HEK293 (cell line): ENCODE results near the gene SPRY1.

Experiments
- CTCF ChIA-PET: fragments of 350-600 bp; formaldehyde crosslinking; extraction: SDS; loops from one replicate; lab custom pipeline; 2021; ENCODE audit warnings: antibody characterized with exemption; lab: Yijun Ruan, JAX
- POLR2A ChIA-PET: fragments of 300-600 bp; formaldehyde crosslinking; extraction: SDS; loops from one replicate; lab custom pipeline; 2020; ENCODE audit warnings: antibody characterized with exemption, inconsistent platforms; lab: Yijun Ruan, JAX
- H3K27ac ChIP-seq: fragments of 200-500 bp; sonication (Bioruptor generic); 2 replicates; pipeline ENCODE4 v1.5.1; 2014; ENCODE audit warnings: low read depth, low read length, control low read depth, inconsistent platforms; ENCODE audit errors: extremely low read depth
- H3K36me3 ChIP-seq, 2 experiments: fragments of 200-500 bp in 1 of 2; sonication (Bioruptor generic) in 1 of 2; 1 replicate in 1 of 2; 2 replicates in 1 of 2; pipeline ENCODE4 v1.5.1; 2014 to 2017; ENCODE audit warnings: inconsistent platforms in 2 of 2, low read length in 2 of 2; ENCODE audit not compliant: control insufficient read depth in 2 of 2, insufficient read depth in 1 of 2
- H3K4me1 ChIP-seq: fragments of 200-500 bp; sonication (Bioruptor generic); 2 replicates; pipeline ENCODE4 v1.5.1; 2014; ENCODE audit warnings: mild to moderate bottlenecking, low read length, inconsistent platforms; ENCODE audit not compliant: control insufficient read depth, insufficient read depth
- H3K4me3 ChIP-seq: 2 replicates; pipeline ENCODE4 v1.5.1; 2011; ENCODE audit warnings: low read depth, mild to moderate bottlenecking, control low read depth, low read length, moderate library complexity
- H3K9me3 ChIP-seq: fragments of 200-500 bp; sonication (Bioruptor generic); 2 replicates; pipeline ENCODE4 v1.5.1; 2014; ENCODE audit warnings: low read depth, low read length, inconsistent platforms; ENCODE audit not compliant: control insufficient read depth, insufficient read depth
- AEBP2 ChIP-seq: fragments of 450-650 bp; formaldehyde crosslinking; IDR thresholded peaks from 2 replicates; pipeline ENCODE4 v1.5.1; 2016; ENCODE audit warnings: missing biosample characterization, missing genetic modification characterization, borderline replicate concordance
- CTCF ChIP-seq: fragments of 450-650 bp; formaldehyde crosslinking; IDR thresholded peaks from 2 replicates; pipeline ENCODE4 v1.5.1; 2016; ENCODE audit warnings: missing biosample characterization, missing genetic modification characterization
- HOXC10 ChIP-seq: sonication (generic); formaldehyde crosslinking; IDR thresholded peaks from 2 replicates; pipeline ENCODE4 v1.8.1; 2023; ENCODE audit warnings: mild to moderate bottlenecking, missing genetic modification reagents
- MZF1 ChIP-seq: fragments of 450-650 bp; formaldehyde crosslinking; IDR thresholded peaks from 2 replicates; pipeline ENCODE4 v1.5.1; 2017; ENCODE audit warnings: missing biosample characterization, missing genetic modification characterization, borderline replicate concordance
- PATZ1 ChIP-seq: fragments of 450-650 bp; formaldehyde crosslinking; IDR thresholded peaks from 2 replicates; pipeline ENCODE4 v1.5.1; 2016; ENCODE audit warnings: missing biosample characterization, missing genetic modification characterization
- SCRT1 ChIP-seq: fragments of 450-650 bp; formaldehyde crosslinking; IDR thresholded peaks from 2 replicates; pipeline ENCODE4 v1.5.1; 2016; ENCODE audit warnings: missing biosample characterization, missing genetic modification characterization, borderline replicate concordance
- ZBTB26 ChIP-seq: fragments of 450-650 bp; formaldehyde crosslinking; optimal IDR thresholded peaks from 2 replicates; pipeline ENCODE3; 2016; ENCODE audit warnings: missing biosample characterization, mild to moderate bottlenecking, missing genetic modification characterization
- ZBTB7A ChIP-seq: fragments of 450-650 bp; formaldehyde crosslinking; IDR thresholded peaks from 2 replicates; pipeline ENCODE4 v1.5.1; 2016; ENCODE audit warnings: low read depth, missing biosample characterization, missing genetic modification characterization
- ZNF157 ChIP-seq: fragments of 450-650 bp; formaldehyde crosslinking; IDR thresholded peaks from 2 replicates; pipeline ENCODE4 v1.5.1; 2016; ENCODE audit warnings: missing biosample characterization, missing genetic modification characterization
- ZNF2 ChIP-seq: fragments of 450-650 bp; formaldehyde crosslinking; IDR thresholded peaks from 2 replicates; pipeline ENCODE4 v1.5.1; 2016; ENCODE audit warnings: missing biosample characterization, missing genetic modification characterization
- ZNF239 ChIP-seq: fragments of 450-650 bp; formaldehyde crosslinking; IDR thresholded peaks from 2 replicates; pipeline ENCODE4 v1.5.1; 2016; ENCODE audit warnings: missing biosample characterization, missing genetic modification characterization
- ZNF341 ChIP-seq: fragments of 450-650 bp; formaldehyde crosslinking; IDR thresholded peaks from 2 replicates; pipeline ENCODE4; 2016; ENCODE audit warnings: low read depth, missing biosample characterization, missing genetic modification characterization
- ZNF423 ChIP-seq: fragments of 450-650 bp; formaldehyde crosslinking; IDR thresholded peaks from 2 replicates; pipeline ENCODE4 v1.5.1; 2016; ENCODE audit warnings: missing biosample characterization, missing genetic modification characterization
- ZNF571 ChIP-seq: fragments of 450-650 bp; formaldehyde crosslinking; IDR thresholded peaks from 2 replicates; pipeline ENCODE4 v1.5.0; 2017; ENCODE audit warnings: missing biosample characterization, missing genetic modification characterization

The SPRY1 gene

GRCh38 chr4:123397144-123398065, 810 bp downstream of the SPRY1 start (continued):
- TF ChIP-seq MZF1 (tag by site-specific recombination) (no peak; the same call in 1 of the 2 replicates), ZNF239 (tag by site-specific recombination) (no peak), ZNF157 (tag by site-specific recombination) (no peak), ZNF2 (tag by site-specific recombination) (peak; percentile 18; the same call in 1 of the 2 replicates)

GRCh38 chr4:123398066-123398852, 1.7 kb downstream of the SPRY1 start:
- H3K4me3 ChIP-seq, result peak overlapping the region; percentile 70
- TF ChIP-seq ZNF571 (tag by site-specific recombination), result no peak
- TF ChIP-seq HOXC10 (CRISPR knock-in tag), result no peak
- TF ChIP-seq ZBTB26 (tag by site-specific recombination), result peak; percentile 49
- peak; percentile 60; the same call in 1 of the 2 replicates for TF ChIP-seq PATZ1 (tag by site-specific recombination)
- no peak for TF ChIP-seq SCRT1 (tag by site-specific recombination)
- TF ChIP-seq ZNF341, result peak; percentile 72
- 0 out of 2 replicates have a peak, but pooled peaks have one; percentile 34 for TF ChIP-seq ZNF423 (tag by site-specific recombination)
- 0 out of 2 replicates have a peak, but pooled peaks have one; percentile 2 for TF ChIP-seq CTCF (tag by site-specific recombination)
- no peak for TF ChIP-seq AEBP2
- TF ChIP-seq ZBTB7A (tag by site-specific recombination), result 0 out of 2 replicates have a peak, but pooled peaks have one; percentile 19
- TF ChIP-seq, all 188 proteins: peak for 6
- POLR2A ChIA-PET, result interaction anchor here (1.4 kb wide), 1 partner anchor 158 kb away, joined by 3 read pairs; no protein-coding TSS in a partner anchor
- Histone ChIP-seq H3K36me3 (peaks cover 0 to 20% of the 10 kb centered on the region in 2 experiments; a peak in 1 of 3 replicates), H3K9me3 (no peaks in the 10 kb centered on the region), H3K4me1 (no peaks in the 10 kb centered on the region; the same call in 1 of the 2 replicates), H3K27ac (peak overlapping the region; percentile 87)
- CTCF ChIA-PET, result interaction anchor here (0.8 kb wide), 1 partner anchor 20 kb away, joined by 3 read pairs; no protein-coding TSS in a partner anchor
